HL-60 (cell line): Measurements from ENCODE around the gene CD164.
"Not testable (repeated sequence)": the region's sequence is repeated elsewhere in the genome, so short reads cannot be mapped to it uniquely, and the experiment has no call there.

Experiments used
- DNase-seq, 2 experiments: peaks; one replicate each; pipeline ENCODE4 v3.0.0-alpha.2; 2010 to 2020; ENCODE audit warnings: low read depth in 1 of 2, low spot score in 1 of 2
- H3K27ac ChIP-seq: fragments of 250-450 bp; sonication (Bioruptor Pico); replicated peaks from 2 replicates; pipeline ENCODE4 v1.5.1; 2020; ENCODE audit warnings: mild to moderate bottlenecking, moderate library complexity
- H3K27me3 ChIP-seq: fragments of 250-450 bp; sonication (Bioruptor Pico); 2 replicates; pipeline ENCODE4 v1.5.1; 2021; ENCODE audit warnings: mild to moderate bottlenecking, moderate library complexity; ENCODE audit not compliant: insufficient read depth, poor library complexity, severe bottlenecking
- H3K4me3 ChIP-seq: replicated peaks from 2 replicates; pipeline ENCODE4 v1.5.1; 2011; ENCODE audit warnings: mild to moderate bottlenecking, control low read depth, low read length; ENCODE audit not compliant: insufficient read depth
- CTCF ChIP-seq: IDR thresholded peaks from one replicate; pipeline ENCODE4 v1.5.1; 2011; ENCODE audit warnings: low read length, control low read depth, inconsistent platforms; ENCODE audit not compliant: insufficient read depth
- GABPA ChIP-seq: IDR thresholded peaks from 2 replicates; pipeline ENCODE4 v1.6.1; 2012; ENCODE audit warnings: low read depth
- POLR2AphosphoS5 ChIP-seq: IDR thresholded peaks from 2 replicates; pipeline ENCODE4 v1.6.1; 2012; ENCODE audit warnings: low read depth
- REST ChIP-seq: IDR thresholded peaks from 2 replicates; pipeline ENCODE4 v1.6.1; 2012; ENCODE audit warnings: low read depth; ENCODE audit not compliant: insufficient replicate concordance
- SPI1 ChIP-seq: IDR thresholded peaks from 2 replicates; pipeline ENCODE4 v1.6.1; 2012; ENCODE audit warnings: low read depth, mild to moderate bottlenecking, borderline replicate concordance

The CD164 gene

GRCh38 chr6:109369728-109370127, 12.5 kb downstream of the CD164 start:
- TF ChIP-seq SPI1: no peak
- no peak for DNase-seq
- no peak overlapping the region for H3K4me3 ChIP-seq
- no peak overlapping the region for H3K27ac ChIP-seq
- H3K27me3 ChIP-seq: no peaks in the 10 kb centered on the region

- not testable (repeated sequence) for DNase-seq, H3K4me3 ChIP-seq, H3K27me3 ChIP-seq, H3K27ac ChIP-seq
Observed at GRCh38 chr6:109364382-109365078, 17.7 kb downstream of the CD164 start.

GRCh38 chr6:109363753-109364152, 18.5 kb downstream of the CD164 start:
- TF ChIP-seq CTCF (no peak), SPI1 (no peak), REST (no peak), POLR2AphosphoS5 (no peak), GABPA (no peak)
- Histone ChIP-seq H3K27me3 (no peaks in the 10 kb centered on the region), H3K27ac (no peak overlapping the region), H3K4me3 (no peak overlapping the region)
- DNase-seq: no peak

- no peak overlapping the region for H3K27ac ChIP-seq
- DNase-seq: no peak
- TF ChIP-seq SPI1 (no peak), REST (no peak), POLR2AphosphoS5 (0 out of 2 replicates have a peak, but pooled peaks have one; percentile 12), GABPA (no peak), CTCF (no peak)
- no peaks in the 10 kb centered on the region for H3K27me3 ChIP-seq
- H3K4me3 ChIP-seq: no peak overlapping the region
Observed at GRCh38 chr6:109362102-109362884, 20.0 kb downstream of the CD164 start.
